HEK293T (cell line): ENCODE results near the gene ZNF740.

Experiments used
- CTCF ChIA-PET: fragments of 350-600 bp; formaldehyde crosslinking; extraction: SDS; loops from one replicate; lab custom pipeline; 2021; ENCODE audit warnings: antibody characterized with exemption, inconsistent platforms; lab: Yijun Ruan, JAX
- POLR2A ChIA-PET: fragments of 350-600 bp; formaldehyde crosslinking; extraction: SDS; loops from one replicate; lab custom pipeline; 2020; ENCODE audit warnings: antibody characterized with exemption, inconsistent platforms; lab: Yijun Ruan, JAX
- DNase-seq: peaks from one replicate; pipeline ENCODE4 v3.0.0; 2012; ENCODE audit warnings: mixed read lengths; ENCODE audit errors: extremely low spot score
- ARNT ChIP-seq: fragments of 450-650 bp; IDR thresholded peaks from 2 replicates; pipeline ENCODE4 v1.6.1; 2017; ENCODE audit warnings: mild to moderate bottlenecking
- BHLHE40 ChIP-seq: fragments of 450-650 bp; IDR thresholded peaks from 2 replicates; pipeline ENCODE4 v1.6.1; 2016; ENCODE audit warnings: mild to moderate bottlenecking, moderate library complexity, borderline replicate concordance
- CTBP1 ChIP-seq: fragments of 450-650 bp; IDR thresholded peaks from 2 replicates; pipeline ENCODE4 v1.6.1; 2016; ENCODE audit warnings: borderline replicate concordance
- ELF4 ChIP-seq: fragments of 450-650 bp; IDR thresholded peaks from 2 replicates; pipeline ENCODE4 v1.6.1; 2017; ENCODE audit warnings: antibody characterized with exemption
- FOXA1 ChIP-seq: fragments of 450-650 bp; IDR thresholded peaks from 2 replicates; pipeline ENCODE4 v1.6.1; 2016; ENCODE audit warnings: mild to moderate bottlenecking
- FOXK2 ChIP-seq: fragments of 450-650 bp; IDR thresholded peaks from 2 replicates; pipeline ENCODE4 v1.6.1; 2016; ENCODE audit warnings: mild to moderate bottlenecking
- FOXM1 ChIP-seq: fragments of 450-650 bp; IDR thresholded peaks from 2 replicates; pipeline ENCODE4 v1.6.1; 2017; ENCODE audit warnings: mild to moderate bottlenecking, borderline replicate concordance
- HDGF ChIP-seq: fragments of 450-650 bp; IDR thresholded peaks from 2 replicates; pipeline ENCODE4 v1.6.1; 2017; ENCODE audit warnings: antibody characterized with exemption, borderline replicate concordance
- L3MBTL2 ChIP-seq: fragments of 450-650 bp; conservative IDR thresholded peaks from 2 replicates; pipeline ENCODE4 v1.6.1; 2016; ENCODE audit warnings: mild to moderate bottlenecking
- LEF1 ChIP-seq: fragments of 450-650 bp; IDR thresholded peaks from 2 replicates; pipeline ENCODE4 v1.6.1; 2017; ENCODE audit warnings: mild to moderate bottlenecking, borderline replicate concordance
- NFRKB ChIP-seq: fragments of 450-650 bp; IDR thresholded peaks from 2 replicates; pipeline ENCODE4 v1.6.1; 2016; ENCODE audit warnings: mild to moderate bottlenecking, moderate library complexity
- PKNOX1 ChIP-seq: fragments of 450-650 bp; IDR thresholded peaks from 2 replicates; pipeline ENCODE4 v1.6.1; 2016
- SP1 ChIP-seq: fragments of 450-650 bp; IDR thresholded peaks from 2 replicates; pipeline ENCODE4 v1.6.1; 2017
- SUZ12 ChIP-seq: fragments of 450-650 bp; IDR thresholded peaks from 2 replicates; pipeline ENCODE4 v1.6.1; 2016; ENCODE audit warnings: mild to moderate bottlenecking
- TARDBP ChIP-seq: fragments of 450-650 bp; IDR thresholded peaks from 2 replicates; pipeline ENCODE4 v1.6.1; 2016
- ZNF384 ChIP-seq: fragments of 450-650 bp; IDR thresholded peaks from 2 replicates; pipeline ENCODE4 v1.6.1; 2016

Gene ZNF740

GRCh38 chr12:53224897-53225634, 44.5 kb downstream of the ZNF740 start:
- no peak for DNase-seq
- no peak for TF ChIP-seq NFRKB
- no peak for TF ChIP-seq SP1
- TF ChIP-seq FOXA1, result no peak
- TF ChIP-seq FOXM1, result no peak
- TF ChIP-seq SUZ12, result no peak
- ChIA-PET POLR2A (no interaction called here), CTCF (no interaction called here)

GRCh38 chr12:53225635-53226424, 45.3 kb downstream of the ZNF740 start:
- no peak for TF ChIP-seq FOXA1
- no peak for TF ChIP-seq SUZ12
- no peak for TF ChIP-seq SP1
- TF ChIP-seq ZNF384, result no peak
- TF ChIP-seq LEF1, result no peak
- TF ChIP-seq ARNT, result no peak
- TF ChIP-seq L3MBTL2, result no peak
- TF ChIP-seq HDGF, result no peak
- TF ChIP-seq BHLHE40, result no peak
- TF ChIP-seq CTBP1, result no peak
- TF ChIP-seq FOXM1, result no peak
- no peak for TF ChIP-seq ELF4
- TF ChIP-seq NFRKB, result no peak
- no peak for TF ChIP-seq FOXK2
- TF ChIP-seq TARDBP, result no peak
- TF ChIP-seq PKNOX1, result no peak

GRCh38 chr12:53226815-53227214, 46.3 kb downstream of the ZNF740 start:
- no peak for DNase-seq
- no peak for TF ChIP-seq CTBP1
- no peak for TF ChIP-seq FOXK2
- no peak for TF ChIP-seq BHLHE40
- no peak for TF ChIP-seq L3MBTL2
- no peak for TF ChIP-seq ARNT
- no peak for TF ChIP-seq TARDBP
- TF ChIP-seq FOXA1, result no peak
- no peak for TF ChIP-seq NFRKB
- TF ChIP-seq SUZ12, result no peak
- no peak for TF ChIP-seq ZNF384
- no peak for TF ChIP-seq FOXM1
- no peak for TF ChIP-seq LEF1
- no peak for TF ChIP-seq ELF4
- TF ChIP-seq HDGF, result no peak
- no peak for TF ChIP-seq SP1
- no peak for TF ChIP-seq PKNOX1
- ChIA-PET CTCF (no interaction called here), POLR2A (no interaction called here)

More at GRCh38 chr12:53225635-53226424, 45.3 kb downstream of the ZNF740 start:
- no peak for DNase-seq
- CTCF ChIA-PET, result no interaction called here
- POLR2A ChIA-PET, result no interaction called here

DNA sequence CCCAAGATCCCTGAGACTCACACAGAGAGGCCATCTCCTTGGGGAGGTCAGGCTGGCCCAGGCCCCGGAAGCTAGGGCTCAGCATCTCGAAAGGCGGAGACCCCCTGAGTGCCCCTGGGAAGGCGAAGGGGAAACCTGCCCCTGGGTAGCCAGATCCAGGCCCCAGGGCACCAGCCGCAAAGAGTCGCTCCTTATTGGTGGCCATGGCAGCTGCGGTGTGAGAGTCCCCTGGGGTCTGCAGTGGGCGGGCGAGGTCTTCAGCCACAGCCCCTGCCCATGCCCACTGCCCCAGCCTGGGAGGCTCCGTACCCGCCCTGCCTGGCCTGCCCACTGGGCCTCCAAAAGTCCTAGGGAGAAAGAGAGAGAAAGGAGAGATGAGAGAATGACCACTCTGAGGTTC, 46.8 kb downstream of the ZNF740 start:
- ChIA-PET CTCF (no interaction called here), POLR2A (no interaction called here)
- DNase-seq, result no peak
- no peak for TF ChIP-seq ZNF384
- TF ChIP-seq ELF4, result no peak
- TF ChIP-seq FOXM1, result no peak
- no peak for TF ChIP-seq SP1
- TF ChIP-seq FOXA1, result no peak
- no peak for TF ChIP-seq PKNOX1
- TF ChIP-seq SUZ12, result no peak
- no peak for TF ChIP-seq BHLHE40
- TF ChIP-seq HDGF, result no peak
- TF ChIP-seq ARNT, result no peak
- TF ChIP-seq L3MBTL2, result no peak
- no peak for TF ChIP-seq LEF1

GRCh38 chr12:53227836-53228235, 47.3 kb downstream of the ZNF740 start:
- ChIA-PET CTCF (no interaction called here), POLR2A (no interaction called here)
- no peak for DNase-seq
- TF ChIP-seq ELF4, result no peak

DNA sequence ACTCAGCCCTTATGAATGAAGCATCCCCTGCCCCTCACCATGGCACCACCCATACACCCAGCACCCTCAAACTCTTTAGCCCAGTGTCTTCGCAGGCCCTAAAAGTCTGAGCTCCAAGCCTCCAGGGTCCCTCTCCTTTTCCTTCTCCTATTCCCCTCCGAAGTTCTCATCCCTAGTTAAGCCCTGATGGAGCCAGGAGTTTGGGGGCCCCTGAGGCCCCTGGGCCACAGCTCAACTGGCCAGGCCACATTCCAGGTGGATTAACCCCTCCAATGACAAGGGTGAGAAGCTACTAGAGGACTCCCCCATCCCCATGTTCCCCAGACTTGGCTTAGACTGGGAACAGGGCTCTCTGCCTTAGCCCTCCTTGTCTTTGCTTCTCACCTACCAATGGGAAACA, 48.9 kb downstream of the ZNF740 start:
- no peak for DNase-seq
- ChIA-PET POLR2A (interaction anchor here (2.9 kb wide), 1 partner anchor 9 kb away, joined by 7 read pairs; no protein-coding TSS in a partner anchor), CTCF (interaction anchor here (1.5 kb wide), 1 partner anchor 18 kb away, joined by 3 read pairs; no protein-coding TSS in a partner anchor)
- TF ChIP-seq ZNF384, result no peak
- no peak for TF ChIP-seq ARNT
- TF ChIP-seq FOXA1, result no peak
- TF ChIP-seq FOXK2, result no peak
- no peak for TF ChIP-seq L3MBTL2
- no peak for TF ChIP-seq FOXM1
- TF ChIP-seq CTBP1, result no peak
- TF ChIP-seq PKNOX1, result no peak
